HG03103 (cell line): ENCODE data around the gene ACTN1.
"Not testable (repeated sequence)": the region's sequence is repeated elsewhere in the genome, so short reads cannot be mapped to it uniquely, and the experiment has no call there.

Experiments used
- ATAC-seq: cut with Tn5 transposase; IDR thresholded peaks from one replicate; pipeline ENCODE4 v1.9.1; 2021; ENCODE audit warnings: low read depth; ENCODE audit not compliant: unreplicated experiment

ACTN1 gene

GRCh38 chr14:68987653-68988036 lies 8.5 kb upstream of the ACTN1 start:
- no peak for ATAC-seq

- ATAC-seq = no peak
Observed at GRCh38 chr14:68986926-68987652, 8.0 kb upstream of the ACTN1 start.

- no peak for ATAC-seq
Observed at GRCh38 chr14:68986225-68986624, 7.1 kb upstream of the ACTN1 start.

GRCh38 chr14:68984686-68985085 lies 5.6 kb upstream of the ACTN1 start:
- ATAC-seq = no peak

- ATAC-seq = no peak
Observed at GRCh38 chr14:68983191-68983590, 4.1 kb upstream of the ACTN1 start.

GRCh38 chr14:68982581-68982980 lies 3.5 kb upstream of the ACTN1 start:
- no peak for ATAC-seq

GRCh38 chr14:68981539-68981976 lies 2.5 kb upstream of the ACTN1 start:
- no peak for ATAC-seq

- no peak for ATAC-seq
Observed at GRCh38 chr14:68981139-68981538, 2.0 kb upstream of the ACTN1 start.

- ATAC-seq = no peak
Observed at GRCh38 chr14:68979722-68980451, 785 bp upstream of the ACTN1 start.

- no peak for ATAC-seq
Observed at GRCh38 chr14:68978172-68978911, 760 bp downstream of the ACTN1 start.

- ATAC-seq = no peak
Observed at GRCh38 chr14:68977718-68978171, 1.4 kb downstream of the ACTN1 start.

- no peak for ATAC-seq
Observed at GRCh38 chr14:68977180-68977717, 1.9 kb downstream of the ACTN1 start.

GRCh38 chr14:68976160-68977067 lies 2.7 kb downstream of the ACTN1 start:
- ATAC-seq = no peak

GRCh38 chr14:68975667-68976066 lies 3.4 kb downstream of the ACTN1 start:
- no peak for ATAC-seq

GRCh38 chr14:68974759-68975347 lies 4.2 kb downstream of the ACTN1 start:
- ATAC-seq = no peak

- no peak for ATAC-seq
Observed at GRCh38 chr14:68973639-68974038, 5.5 kb downstream of the ACTN1 start.

GRCh38 chr14:68973219-68973565 lies 5.9 kb downstream of the ACTN1 start:
- not testable (repeated sequence) for ATAC-seq

GRCh38 chr14:68972507-68973218 lies 6.4 kb downstream of the ACTN1 start:
- no peak for ATAC-seq

GRCh38 chr14:68971411-68972035 lies 7.6 kb downstream of the ACTN1 start:
- no peak for ATAC-seq
